SU-DHL-6 (cell line): ENCODE data around the gene SGCA.

Experiments
- H2AFZ ChIP-seq: fragments of 200-600 bp; sonication (generic); 2 replicates; pipeline ENCODE4 v1.6.1; 2014; ENCODE audit warnings: low read depth, mild to moderate bottlenecking, moderate library complexity, mixed read lengths, antibody characterized with exemption, low read length; ENCODE audit not compliant: severe bottlenecking
- H3F3A ChIP-seq: fragments of 200-600 bp; shearing (Covaris generic); 2 replicates; pipeline ENCODE4 v1.6.0; 2016; ENCODE audit warnings: antibody characterized with exemption, mild to moderate bottlenecking; ENCODE audit not compliant: insufficient read depth
- H3K27ac ChIP-seq: fragments of 200-600 bp; sonication (generic); 2 replicates; pipeline ENCODE4 v1.5.1; 2016; ENCODE audit warnings: low read depth, mild to moderate bottlenecking, low read length, moderate library complexity, mixed read lengths
- H3K27me3 ChIP-seq: fragments of 200-600 bp; sonication (generic), shearing (Covaris generic); 2 replicates; pipeline ENCODE4 v1.6.0; 2014; ENCODE audit warnings: mild to moderate bottlenecking, low read length
- H3K36me3 ChIP-seq: fragments of 200-600 bp; sonication (generic); 2 replicates; pipeline ENCODE4 v1.6.1; 2014; ENCODE audit warnings: mild to moderate bottlenecking, low read length, mixed read lengths
- H3K4me2 ChIP-seq: fragments of 300-600, 200-600 bp; shearing (Covaris generic), sonication (generic); 2 replicates; pipeline ENCODE4 v1.6.0; 2014; ENCODE audit warnings: low read length, low read depth, mild to moderate bottlenecking; ENCODE audit not compliant: poor library complexity, severe bottlenecking
- H3K4me3 ChIP-seq: fragments of 200-600 bp; sonication (generic); 2 replicates; pipeline ENCODE4 v1.5.1; 2014; ENCODE audit warnings: antibody characterized with exemption, low read length, mild to moderate bottlenecking, mixed read lengths; ENCODE audit not compliant: insufficient read depth, poor library complexity, severe bottlenecking
- H3K79me2 ChIP-seq: fragments of 200-600 bp; sonication (generic); 2 replicates; pipeline ENCODE4 v1.6.1; 2014; ENCODE audit warnings: mild to moderate bottlenecking, low read length, moderate library complexity; ENCODE audit not compliant: insufficient read depth
- H3K9ac ChIP-seq: fragments of 200-600 bp; sonication (generic); 2 replicates; pipeline ENCODE4 v1.7.0; 2014; ENCODE audit warnings: mild to moderate bottlenecking, low read length
- H3K9me2 ChIP-seq: fragments of 200-600 bp; sonication (generic); replicated peaks from 2 replicates; pipeline ENCODE4 v1.6.1; 2014; ENCODE audit warnings: low read length; ENCODE audit not compliant: insufficient read depth
- H3K9me3 ChIP-seq: fragments of 200-600 bp; sonication (generic); 2 replicates; pipeline ENCODE4 v1.6.1; 2014; ENCODE audit warnings: low read length, mixed read lengths; ENCODE audit not compliant: insufficient read depth
- H4K20me1 ChIP-seq: fragments of 200-600 bp; sonication (generic); 2 replicates; pipeline ENCODE4 v1.6.1; 2014; ENCODE audit warnings: low read depth, mild to moderate bottlenecking, antibody characterized with exemption, low read length, moderate library complexity, mixed read lengths
- CTCF ChIP-seq: fragments of 200-600 bp; sonication (generic); IDR thresholded peaks from one replicate; pipeline ENCODE4 v1.5.1; 2017; ENCODE audit warnings: antibody characterized with exemption, mild to moderate bottlenecking, low read length, moderate library complexity; ENCODE audit not compliant: insufficient read depth, poor library complexity, severe bottlenecking
- EZH2phosphoT487 ChIP-seq: fragments of 200-600 bp; sonication (generic), shearing (Covaris generic); conservative IDR thresholded peaks from 2 replicates; pipeline ENCODE4 v1.6.1; 2018; ENCODE audit warnings: mild to moderate bottlenecking, antibody characterized with exemption, low read length, moderate library complexity, mixed read lengths

Gene SGCA

GRCh38 chr17:50136096-50136687, 29.6 kb upstream of the SGCA start:
- Histone ChIP-seq H3K27ac (no peak overlapping the region), H3K4me2 (no peak overlapping the region), H3K9ac (no peak overlapping the region), H3K27me3 (no peaks in the 10 kb centered on the region), H3F3A (0 out of 2 replicates have a peak, but pooled peaks cover 4% of the 10 kb centered on the region), H3K4me3 (no peak overlapping the region), H4K20me1 (no peaks in the 10 kb centered on the region), H3K79me2 (no peaks in the 10 kb centered on the region), H2AFZ (no peak overlapping the region), H3K9me2 (no peaks in the 10 kb centered on the region), H3K36me3 (peaks cover 15% of the 10 kb centered on the region), H3K9me3 (no peaks in the 10 kb centered on the region)
- TF ChIP-seq EZH2phosphoT487 = no peak
- no peak for TF ChIP-seq CTCF

- Histone ChIP-seq H3K9me3 (no peaks in the 10 kb centered on the region), H3K27me3 (no peaks in the 10 kb centered on the region), H3K4me3 (no peak overlapping the region), H3K36me3 (peaks cover 15% of the 10 kb centered on the region), H2AFZ (no peak overlapping the region), H3K9me2 (no peaks in the 10 kb centered on the region), H3K4me2 (no peak overlapping the region), H3K79me2 (no peaks in the 10 kb centered on the region), H4K20me1 (no peaks in the 10 kb centered on the region), H3F3A (0 out of 2 replicates have a peak, but pooled peaks cover 4% of the 10 kb centered on the region), H3K27ac (no peak overlapping the region), H3K9ac (no peak overlapping the region)
- TF ChIP-seq CTCF (no peak), EZH2phosphoT487 (no peak)
Observed at GRCh38 chr17:50137042-50137441, 28.8 kb upstream of the SGCA start.

- H3K4me2 ChIP-seq = no peak overlapping the region
- no peak for TF ChIP-seq EZH2phosphoT487
- no peak for TF ChIP-seq CTCF
- no peaks in the 10 kb centered on the region for H3K27me3 ChIP-seq
- H3K9me2 ChIP-seq = no peaks in the 10 kb centered on the region
- H2AFZ ChIP-seq = no peak overlapping the region
- H3K9ac ChIP-seq = no peak overlapping the region
- no peaks in the 10 kb centered on the region for H3F3A ChIP-seq
- peaks cover 15% of the 10 kb centered on the region for H3K36me3 ChIP-seq
- no peaks in the 10 kb centered on the region for H3K9me3 ChIP-seq
- H3K4me3 ChIP-seq = no peak overlapping the region
- no peaks in the 10 kb centered on the region for H4K20me1 ChIP-seq
- no peaks in the 10 kb centered on the region for H3K79me2 ChIP-seq
- H3K27ac ChIP-seq = no peak overlapping the region
Observed at GRCh38 chr17:50139185-50139783, 26.5 kb upstream of the SGCA start.
